ENCODE data around the gene UBE2M. TPM values are rescaled to one million over a fixed set of nuclear protein-coding genes. Genes with fewer than 3 reads are reported as not detected.
"Not testable (repeated sequence)": the region's sequence is repeated elsewhere in the genome, so short reads cannot be mapped to it uniquely, and the experiment has no call there.

Gene UBE2M
- polyA plus RNA-seq, 12 donors, result 49.2 to 72.5 (median 64.6) TPM; not detected in 1

GRCh38 chr19:58544591-58545285 lies 13.7 kb downstream of the UBE2M start:
- no peak for DNase-seq

- DNase-seq, result peak; percentile 98
Observed at GRCh38 chr19:58543826-58544590, 14.4 kb downstream of the UBE2M start, which contains the start of gene TRIM28. TSS of gene TRIM28 (plus strand) at chr19:58544064. CDS start at chr19:58544758, 694 bp downstream.

- DNase-seq, result not testable (repeated sequence)
Observed at GRCh38 chr19:58542641-58543372, 15.6 kb downstream of the UBE2M start.

DNA sequence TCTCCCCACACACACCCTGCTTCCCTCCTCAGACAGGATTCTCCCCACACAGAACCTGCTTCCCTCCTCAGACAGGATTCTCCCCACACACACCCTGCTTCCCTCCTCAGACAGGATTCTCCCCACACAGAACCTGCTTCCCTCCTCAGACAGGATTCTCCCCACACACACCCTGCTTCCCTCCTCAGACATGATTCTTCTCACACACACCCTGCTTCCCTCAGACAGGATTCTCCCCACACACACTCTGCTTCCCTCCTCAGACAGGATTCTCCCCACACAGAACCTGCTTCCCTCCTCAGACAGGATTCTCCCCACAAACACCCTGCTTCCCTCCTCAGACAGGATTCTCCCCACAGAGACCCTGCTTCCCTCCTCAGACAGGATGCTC lies 19.2 kb downstream of the UBE2M start:
- DNase-seq, result not testable (repeated sequence)

- DNase-seq, result no peak
Observed at GRCh38 chr19:58538257-58539168, 19.9 kb downstream of the UBE2M start.

DNA sequence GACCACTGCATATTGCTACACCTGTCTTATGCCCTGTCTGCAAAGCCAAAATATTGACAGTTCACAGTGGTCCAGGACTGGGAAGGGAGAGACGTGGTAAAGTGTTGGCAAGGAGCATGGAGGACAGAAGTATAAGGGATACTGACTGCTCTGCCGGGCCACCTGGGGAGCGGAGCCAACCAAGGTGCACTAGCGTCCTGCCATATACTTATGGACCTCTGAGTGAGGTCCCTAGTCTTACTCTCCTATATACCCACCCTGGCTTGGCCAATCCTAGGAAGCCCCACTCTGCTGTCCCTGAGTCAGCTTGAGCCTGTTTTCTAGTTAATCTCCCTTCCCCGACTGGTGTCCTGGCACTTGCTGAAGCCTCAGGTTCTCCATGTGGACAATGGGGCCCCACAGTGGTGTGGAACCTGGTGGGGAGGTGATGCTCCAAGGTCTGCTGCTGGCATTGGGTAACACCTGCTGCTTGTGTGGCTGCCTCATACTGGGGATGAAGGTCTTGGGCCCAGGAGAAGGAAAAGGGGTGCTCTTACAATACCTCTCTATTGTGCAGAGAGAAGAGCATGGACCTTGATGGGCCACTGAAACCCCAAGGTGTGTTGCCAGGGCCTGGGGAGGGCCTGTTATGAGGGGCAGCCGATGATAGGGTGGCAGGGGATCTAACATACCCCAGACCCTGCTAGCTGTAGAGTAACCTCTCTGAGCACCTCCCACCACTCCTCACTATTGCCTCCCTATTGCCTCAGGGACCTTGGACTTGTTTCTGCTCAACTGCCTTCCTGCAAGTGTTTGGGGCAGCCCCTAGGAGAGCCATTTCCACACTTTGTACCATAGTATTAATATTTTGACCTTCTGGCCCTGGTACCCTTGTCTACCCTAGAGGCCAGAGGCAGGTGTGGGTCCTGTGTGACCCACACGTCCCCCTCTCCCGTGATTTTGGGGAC lies 21.3 kb downstream of the UBE2M start:
- DNase-seq, result no peak

GRCh38 chr19:58535857-58536256 lies 22.6 kb downstream of the UBE2M start:
- DNase-seq, result no peak

DNA sequence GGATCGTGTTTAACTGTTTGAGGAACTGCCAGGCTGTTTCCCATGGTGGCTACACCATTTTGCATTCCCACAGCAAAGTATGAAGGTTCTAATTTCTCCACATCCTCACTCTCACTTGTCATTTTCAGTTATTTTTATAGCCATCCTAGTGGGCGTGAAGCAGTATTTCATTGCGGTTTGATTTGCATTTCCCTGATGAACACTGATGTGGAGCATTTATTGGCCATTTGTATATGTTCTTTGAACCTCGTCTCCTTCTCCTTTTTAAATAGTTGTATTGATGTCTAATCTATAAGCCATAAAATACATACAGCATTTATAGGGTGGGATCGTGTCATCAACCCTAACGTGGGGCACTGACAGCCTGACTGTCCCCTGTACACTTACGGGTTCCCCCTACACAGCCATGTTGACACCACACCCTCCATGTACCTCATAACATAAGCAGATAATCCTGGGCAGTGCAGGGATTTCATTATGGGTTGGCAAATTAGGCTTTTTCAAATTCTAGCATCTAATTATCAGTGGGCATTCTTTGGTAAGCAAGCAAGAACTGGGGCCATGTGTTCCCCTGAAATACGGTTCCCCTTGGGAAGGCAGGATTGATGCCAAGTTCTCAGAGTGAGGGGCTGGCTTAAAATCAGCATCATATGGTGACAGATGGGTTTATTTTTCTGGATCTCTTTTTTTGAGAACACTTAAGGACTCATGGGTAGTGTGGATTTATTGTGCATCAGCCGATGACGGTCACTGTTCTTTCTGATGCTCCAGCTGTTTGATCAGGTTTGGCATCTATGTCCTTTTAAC lies 27.2 kb downstream of the UBE2M start:
- DNase-seq, result no peak

DNA sequence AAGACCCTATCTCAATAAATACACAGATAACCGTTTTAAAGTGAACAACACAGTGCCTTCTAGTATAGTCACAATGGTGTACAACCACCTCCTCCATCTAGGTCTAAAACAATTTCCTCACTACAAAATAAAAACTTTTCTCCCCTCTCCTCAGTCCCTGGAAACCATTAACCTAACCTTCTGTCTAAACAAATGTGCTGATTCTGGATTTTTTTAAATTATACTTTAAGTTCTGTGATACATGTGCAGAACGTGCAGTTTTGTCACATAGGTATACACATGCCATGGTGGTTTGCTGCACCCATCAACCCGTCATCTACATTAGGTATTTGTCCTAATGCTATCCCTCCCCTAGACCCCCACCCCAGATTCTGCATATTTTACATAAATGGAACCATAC lies 29.0 kb downstream of the UBE2M start:
- DNase-seq, result no peak

DNA sequence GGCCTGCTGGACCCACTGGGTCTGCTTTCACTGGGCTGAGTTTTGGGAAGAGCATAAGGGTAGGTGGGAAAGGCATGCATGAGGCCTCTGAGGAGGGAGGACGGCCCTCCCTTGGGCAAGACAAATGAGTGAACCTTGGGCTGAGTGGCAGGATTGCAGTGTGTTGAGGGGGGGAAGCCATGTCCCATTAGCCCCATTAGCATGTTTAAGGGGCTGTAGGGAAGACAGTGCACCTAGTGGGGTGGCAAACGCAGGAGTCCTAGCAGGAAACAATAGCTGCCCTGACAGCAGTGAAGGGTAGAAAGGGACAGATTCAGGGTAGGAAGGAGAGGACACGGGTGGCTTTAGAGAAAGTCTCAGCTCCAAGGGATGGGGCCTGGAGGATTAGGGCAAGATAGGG lies 35.7 kb downstream of the UBE2M start:
- no peak for DNase-seq

DNA sequence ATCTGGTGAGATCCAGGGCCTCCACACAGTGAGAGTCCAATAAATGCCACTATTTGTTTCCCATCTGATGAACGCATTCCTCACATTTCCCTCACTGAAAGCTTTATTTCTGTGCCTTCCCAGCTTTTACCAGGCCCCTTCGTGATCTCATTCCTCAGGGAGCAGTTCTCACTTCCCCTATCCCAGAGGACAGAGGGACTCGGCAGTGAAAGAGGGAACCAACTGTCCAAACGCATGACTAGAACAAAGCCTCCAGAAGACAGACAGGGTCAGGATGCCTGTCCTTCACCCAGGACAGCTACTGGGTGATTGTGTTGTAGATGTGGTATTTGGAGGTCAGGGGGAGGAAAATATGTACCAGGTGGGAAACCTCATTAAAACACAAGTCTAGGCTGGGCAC lies 36.8 kb downstream of the UBE2M start:
- no peak for DNase-seq

DNA sequence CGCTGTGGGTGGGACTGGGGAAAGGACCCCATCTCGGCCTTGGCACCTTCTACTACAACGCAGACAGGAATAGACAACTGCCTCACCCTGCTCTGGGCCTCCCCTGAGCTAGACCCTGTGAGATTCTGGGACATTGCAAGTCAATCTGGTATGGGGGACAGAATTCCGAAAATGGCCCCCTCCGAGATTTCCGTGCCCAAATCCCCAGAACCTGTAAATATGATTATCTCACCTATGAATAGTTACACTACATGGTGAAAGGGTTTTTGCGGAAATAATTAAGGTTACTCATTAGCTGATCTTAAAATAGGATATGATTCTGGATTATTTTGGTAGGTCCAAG lies 38.2 kb downstream of the UBE2M start:
- no peak for DNase-seq

- peak; percentile 95 for DNase-seq
Observed at GRCh38 chr19:58519355-58520256, 38.8 kb downstream of the UBE2M start, which contains the start of gene ZBTB45. TSS of gene ZBTB45 (minus strand) at chr19:58519810. CDS start at chr19:58517673, 2,137 bp downstream.

- DNase-seq, result peak; percentile 75
Observed at GRCh38 chr19:58519087-58519354, 39.4 kb downstream of the UBE2M start.

DNA sequence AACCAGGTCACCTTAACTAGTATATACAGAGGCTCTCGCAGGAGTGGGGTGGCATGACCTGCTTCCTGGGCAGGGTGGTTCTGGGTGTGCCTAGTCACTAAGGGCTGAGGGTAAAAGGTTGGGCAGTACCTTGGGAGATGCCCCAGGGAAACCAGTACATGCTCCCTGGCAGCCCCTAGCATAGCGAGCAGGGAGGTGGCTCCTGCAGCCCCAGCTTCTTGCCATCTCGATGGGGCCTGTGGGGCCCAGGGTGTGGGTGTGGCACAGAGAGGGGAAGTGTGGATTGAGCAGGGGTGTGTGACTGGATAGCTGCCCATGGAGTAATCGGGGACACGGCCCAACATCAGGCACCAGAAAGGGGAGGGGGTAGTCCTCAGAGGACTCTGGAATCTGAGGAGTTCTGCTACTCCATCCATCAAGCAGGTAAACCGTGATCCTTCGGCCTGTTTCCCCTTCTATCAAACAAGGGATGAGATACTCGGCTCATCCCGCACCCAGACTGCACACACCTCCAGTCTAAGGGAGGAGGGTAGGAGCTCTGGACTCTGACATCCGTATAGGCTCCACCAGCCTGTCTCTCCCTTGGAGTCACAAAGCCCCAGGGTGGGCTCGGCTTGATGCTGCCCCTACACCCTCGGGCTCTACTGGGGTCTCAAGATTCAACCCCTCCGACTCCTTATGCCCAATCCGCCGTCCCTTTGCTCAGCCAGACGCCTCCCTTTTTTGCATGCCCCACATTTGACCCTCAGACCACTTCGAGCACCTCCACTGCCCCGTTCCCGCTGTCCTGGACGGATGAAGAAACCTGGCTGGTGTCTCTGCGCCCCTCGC lies 39.9 kb downstream of the UBE2M start:
- DNase-seq, result no peak

DNA sequence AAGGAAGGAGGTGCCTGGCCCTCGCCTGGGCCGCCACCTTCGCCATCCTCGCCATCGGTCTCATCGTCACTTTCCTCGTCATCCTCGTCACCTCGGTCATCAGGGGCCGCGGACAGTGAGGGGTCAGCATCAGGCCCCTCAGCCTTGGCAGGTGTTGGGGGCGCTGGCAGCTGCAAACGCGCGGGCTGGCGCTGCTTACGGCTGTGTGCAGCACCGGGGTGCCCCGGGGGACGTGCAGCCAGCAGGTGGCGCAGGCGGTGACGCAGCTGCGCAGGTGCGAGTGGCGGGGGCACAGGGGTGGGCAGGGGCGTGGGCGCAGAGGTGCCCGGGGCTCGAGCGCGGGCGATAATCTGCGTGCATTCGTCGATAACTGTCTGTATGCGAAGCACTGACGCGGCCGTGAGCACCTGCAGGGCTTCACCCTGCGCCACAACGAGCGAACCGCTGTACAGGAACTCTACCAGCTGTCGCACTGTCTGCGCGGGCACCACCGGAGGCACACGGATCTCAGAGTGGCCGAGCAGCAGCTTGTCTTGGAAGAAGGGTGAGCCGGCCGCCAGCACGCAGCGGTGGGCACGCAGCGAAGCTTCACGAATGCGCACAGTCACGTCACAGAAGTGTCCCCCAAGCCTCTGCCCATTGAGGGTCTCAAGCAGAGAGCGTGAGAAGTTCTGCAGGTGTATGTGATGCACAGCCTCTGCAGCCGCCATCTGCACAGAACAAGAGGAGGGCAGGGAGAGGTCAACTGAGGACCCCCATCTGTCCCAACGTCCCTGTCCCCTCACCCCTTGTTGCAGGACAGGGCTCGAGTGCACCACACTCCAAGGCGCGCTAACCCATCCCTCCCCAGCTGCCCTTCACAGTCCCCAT lies 41.2 kb downstream of the UBE2M start:
- DNase-seq, result no peak
